Raji (cell line): Measurements from ENCODE around the gene TSPAN9.

Source experiments
- POLR2A ChIP-seq: IDR thresholded peaks from 2 replicates; pipeline ENCODE4 v1.6.1; 2011; ENCODE audit warnings: low read depth, low read length, control low read depth; ENCODE audit not compliant: insufficient read depth

The TSPAN9 gene

GRCh38 chr12:3161861-3162260 lies 84.7 kb downstream of the TSPAN9 start:
- no peak for TF ChIP-seq POLR2A

- TF ChIP-seq POLR2A: no peak
Measured at GRCh38 chr12:3164454-3165077, 87.4 kb downstream of the TSPAN9 start.

- no peak for TF ChIP-seq POLR2A
Measured at GRCh38 chr12:3165078-3165980, 88.2 kb downstream of the TSPAN9 start.

GRCh38 chr12:3167636-3168035 lies 90.5 kb downstream of the TSPAN9 start:
- TF ChIP-seq POLR2A: no peak

GRCh38 chr12:3168223-3169221 lies 91.3 kb downstream of the TSPAN9 start:
- TF ChIP-seq POLR2A: no peak

GRCh38 chr12:3170423-3171194 lies 93.4 kb downstream of the TSPAN9 start:
- no peak for TF ChIP-seq POLR2A

- TF ChIP-seq POLR2A: no peak
Measured at GRCh38 chr12:3171195-3171591, 94.0 kb downstream of the TSPAN9 start.

GRCh38 chr12:3172124-3173007 lies 95.2 kb downstream of the TSPAN9 start:
- TF ChIP-seq POLR2A: no peak

- no peak for TF ChIP-seq POLR2A
Measured at GRCh38 chr12:3173008-3173553, 95.9 kb downstream of the TSPAN9 start.

- no peak for TF ChIP-seq POLR2A
Measured at GRCh38 chr12:3173912-3174311, 96.7 kb downstream of the TSPAN9 start.

GRCh38 chr12:3175238-3175637 lies 98.1 kb downstream of the TSPAN9 start:
- TF ChIP-seq POLR2A: no peak

GRCh38 chr12:3176754-3177153 lies 99.6 kb downstream of the TSPAN9 start:
- no peak for TF ChIP-seq POLR2A

- no peak for TF ChIP-seq POLR2A
Measured at GRCh38 chr12:3177778-3178425, 100.7 kb downstream of the TSPAN9 start.
